Suprapubic skin (tissue), 4 donors: ENCODE measurements around the gene GARNL3. TPM values are rescaled to one million over a fixed set of nuclear protein-coding genes. Genes with fewer than 3 reads are reported as not detected.

Source experiments
- DNase-seq, 2 donors: peaks; one replicate each; pipeline ENCODE4 v3.0.0-alpha.2; 2019; ENCODE audit warnings: low spot score in 2 of 2
- H3K27ac ChIP-seq: fragments of 200-600 bp; sonication (generic); one replicate; pipeline ENCODE4 v1.5.1; 2019
- H3K27me3 ChIP-seq: fragments of 200-600 bp; sonication (generic); one replicate; pipeline ENCODE4 v1.5.1; 2019
- H3K36me3 ChIP-seq: fragments of 200-600 bp; sonication (generic); one replicate; pipeline ENCODE4 v1.5.1; 2019
- H3K4me1 ChIP-seq: fragments of 200-600 bp; sonication (generic); one replicate; pipeline ENCODE4 v1.5.1; 2019
- H3K4me3 ChIP-seq: fragments of 200-600 bp; sonication (generic); one replicate; pipeline ENCODE4 v1.5.1; 2019; ENCODE audit warnings: mild to moderate bottlenecking
- H3K9me3 ChIP-seq: fragments of 200-600 bp; sonication (generic); one replicate; pipeline ENCODE4 v1.5.1; 2019
- EP300 ChIP-seq: sonication (generic); formaldehyde crosslinking; IDR thresholded peaks from one replicate; pipeline ENCODE4 v1.6.1; 2017; ENCODE audit warnings: antibody characterized with exemption
- POLR2A ChIP-seq, 2 donors: fragments of 450-650 bp; IDR thresholded peaks; one replicate each; pipeline ENCODE4 v1.6.1; 2017; ENCODE audit warnings: antibody characterized with exemption in 2 of 2, mild to moderate bottlenecking in 2 of 2, moderate library complexity in 2 of 2
- POLR2AphosphoS5 ChIP-seq, 3 donors: sonication (generic); formaldehyde crosslinking; IDR thresholded peaks; one replicate each; pipeline ENCODE4 v1.6.1; 2017; ENCODE audit warnings: antibody characterized with exemption in 3 of 3
- WGBS: methylation state at CpG from one replicate; pipeline ENCODE4 v1.1.5; 2018; 5-methylcytosine and 5-hydroxymethylcytosine counted together
- total RNA-seq, 4 donors: library from RNA; depleted of rRNA; stranded (reverse); fragments of >200 nt; gene quantifications; one replicate each; pipeline ENCODE4 v1.1.0, GENCODE V29; 2016
- TF ChIP-seq, protein P1 (sequence below), 2 donors: fragments of 200-600 bp in 1 of 2; fragments of 450-650 bp in 1 of 2; sonication (generic) in 1 of 2; IDR thresholded peaks; one replicate each; pipeline ENCODE4 v1.5.1; 2016 to 2019; ENCODE audit warnings: antibody characterized with exemption in 2 of 2, mild to moderate bottlenecking in 1 of 2, moderate library complexity in 1 of 2

The GARNL3 gene
- total RNA-seq, 4 donors from 2014 or later, result 12.5 to 23.3 (median 18.4) TPM

GRCh38 chr9:127334725-127335124 lies 70.2 kb downstream of the GARNL3 start:
- Histone ChIP-seq H3K4me3 (no peak overlapping the region), H3K36me3 (peaks cover 1% of the 10 kb centered on the region), H3K4me1 (peaks cover 27% of the 10 kb centered on the region), H3K27ac (no peak overlapping the region), H3K27me3 (no peaks in the 10 kb centered on the region), H3K9me3 (no peaks in the 10 kb centered on the region)
- TF ChIP-seq, protein P1, sequence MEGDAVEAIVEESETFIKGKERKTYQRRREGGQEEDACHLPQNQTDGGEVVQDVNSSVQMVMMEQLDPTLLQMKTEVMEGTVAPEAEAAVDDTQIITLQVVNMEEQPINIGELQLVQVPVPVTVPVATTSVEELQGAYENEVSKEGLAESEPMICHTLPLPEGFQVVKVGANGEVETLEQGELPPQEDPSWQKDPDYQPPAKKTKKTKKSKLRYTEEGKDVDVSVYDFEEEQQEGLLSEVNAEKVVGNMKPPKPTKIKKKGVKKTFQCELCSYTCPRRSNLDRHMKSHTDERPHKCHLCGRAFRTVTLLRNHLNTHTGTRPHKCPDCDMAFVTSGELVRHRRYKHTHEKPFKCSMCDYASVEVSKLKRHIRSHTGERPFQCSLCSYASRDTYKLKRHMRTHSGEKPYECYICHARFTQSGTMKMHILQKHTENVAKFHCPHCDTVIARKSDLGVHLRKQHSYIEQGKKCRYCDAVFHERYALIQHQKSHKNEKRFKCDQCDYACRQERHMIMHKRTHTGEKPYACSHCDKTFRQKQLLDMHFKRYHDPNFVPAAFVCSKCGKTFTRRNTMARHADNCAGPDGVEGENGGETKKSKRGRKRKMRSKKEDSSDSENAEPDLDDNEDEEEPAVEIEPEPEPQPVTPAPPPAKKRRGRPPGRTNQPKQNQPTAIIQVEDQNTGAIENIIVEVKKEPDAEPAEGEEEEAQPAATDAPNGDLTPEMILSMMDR (IDR thresholded peaks at IDR 0.05), result no peak
- TF ChIP-seq POLR2AphosphoS5 (IDR thresholded peaks at IDR 0.05) (no peak), EP300 (no peak), POLR2A (IDR thresholded peaks at IDR 0.05) (no peak)
- DNase-seq, result no peak
- 58% methylated on average over 2 of the region's 2 CpGs for WGBS

DNA sequence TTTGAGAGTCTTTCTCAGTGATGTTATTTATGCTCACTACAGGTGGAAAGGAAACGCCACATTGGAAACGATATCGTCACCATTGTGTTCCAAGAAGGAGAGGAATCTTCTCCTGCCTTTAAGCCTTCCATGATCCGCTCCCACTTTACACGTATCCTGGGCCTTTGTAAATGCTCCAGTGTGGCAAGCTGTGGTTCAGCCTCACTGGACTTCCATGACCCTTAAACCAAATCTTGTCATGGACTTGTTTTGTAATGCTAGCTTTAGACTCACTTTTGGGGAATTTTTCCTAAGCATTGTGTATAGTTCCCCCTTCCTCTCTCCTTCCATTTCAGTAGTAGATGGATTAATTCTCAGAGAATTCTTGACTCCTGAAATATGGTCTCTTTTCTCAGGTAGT lies 71.5 kb downstream of the GARNL3 start:
- no peak overlapping the region for H3K4me3 ChIP-seq
- H3K36me3 ChIP-seq, result peaks cover 12% of the 10 kb centered on the region
- H3K27ac ChIP-seq, result peak overlapping the region; percentile 72
- no peak for DNase-seq
- peaks cover 38% of the 10 kb centered on the region for H3K4me1 ChIP-seq
- WGBS, result 98% methylated on average over 5 of the region's 5 CpGs
- H3K9me3 ChIP-seq, result no peaks in the 10 kb centered on the region
- H3K27me3 ChIP-seq, result no peaks in the 10 kb centered on the region
- TF ChIP-seq, protein P1 (IDR thresholded peaks at IDR 0.05), result no peak
- TF ChIP-seq POLR2AphosphoS5 (IDR thresholded peaks at IDR 0.05) (no peak), EP300 (no peak), POLR2A (IDR thresholded peaks at IDR 0.05) (no peak)

GRCh38 chr9:127336506-127337352 lies 72.2 kb downstream of the GARNL3 start:
- peaks cover 41% of the 10 kb centered on the region for H3K4me1 ChIP-seq
- H3K4me3 ChIP-seq, result no peak overlapping the region
- peaks cover 12% of the 10 kb centered on the region for H3K36me3 ChIP-seq
- peak; percentile 85 to 88 for DNase-seq
- H3K27me3 ChIP-seq, result no peaks in the 10 kb centered on the region
- 13% methylated on average over 3 of the region's 3 CpGs for WGBS
- H3K9me3 ChIP-seq, result no peaks in the 10 kb centered on the region
- TF ChIP-seq POLR2A (IDR thresholded peaks at IDR 0.05) (no peak), POLR2AphosphoS5 (IDR thresholded peaks at IDR 0.05) (peak in 2 of 3 donors; percentile 47 to 72), EP300 (no peak)
- TF ChIP-seq, protein P1 (IDR thresholded peaks at IDR 0.05), result no peak
- H3K27ac ChIP-seq, result peak overlapping the region; percentile 72

GRCh38 chr9:127340721-127341120 lies 76.1 kb downstream of the GARNL3 start:
- TF ChIP-seq EP300, result no peak
- 64% methylated on average over 2 of the region's 2 CpGs for WGBS
- Histone ChIP-seq H3K4me3 (no peak overlapping the region), H3K27me3 (no peaks in the 10 kb centered on the region), H3K27ac (no peak overlapping the region), H3K9me3 (no peaks in the 10 kb centered on the region), H3K4me1 (peaks cover 35% of the 10 kb centered on the region), H3K36me3 (peaks cover 29% of the 10 kb centered on the region)
- no peak for DNase-seq

- H3K36me3 ChIP-seq, result peaks cover 30% of the 10 kb centered on the region
- no peak for TF ChIP-seq POLR2A (IDR thresholded peaks at IDR 0.05)
- no peak for TF ChIP-seq EP300
- TF ChIP-seq, protein P1 (IDR thresholded peaks at IDR 0.05), result no peak
- peaks cover 31% of the 10 kb centered on the region for H3K4me1 ChIP-seq
- no peak for DNase-seq
- 95% methylated on average over 3 of the region's 3 CpGs for WGBS
- H3K27me3 ChIP-seq, result no peaks in the 10 kb centered on the region
- H3K4me3 ChIP-seq, result no peak overlapping the region
- H3K27ac ChIP-seq, result no peak overlapping the region
- no peaks in the 10 kb centered on the region for H3K9me3 ChIP-seq
Measured at GRCh38 chr9:127341152-127341551, 76.6 kb downstream of the GARNL3 start.
